Brain microvascular endothelial cell (primary cell): Measurements from ENCODE around the gene HEBP1.

ENCODE experiments used
- DNase-seq: peaks from one replicate; pipeline ENCODE4 v3.0.0-alpha.2; 2020
- H3K27ac ChIP-seq: fragments of 250-450 bp; sonication (Bioruptor Pico); 2 replicates; pipeline ENCODE4 v1.5.1; 2020; ENCODE audit warnings: mild to moderate bottlenecking, moderate library complexity
- H3K27me3 ChIP-seq: fragments of 250-450 bp; sonication (Bioruptor Pico); replicated peaks from 2 replicates; pipeline ENCODE4 v1.5.1; 2020; ENCODE audit warnings: mild to moderate bottlenecking
- H3K36me3 ChIP-seq: fragments of 250-450 bp; sonication (Bioruptor Pico); replicated peaks from 2 replicates; pipeline ENCODE4 v1.5.1; 2020; ENCODE audit warnings: mild to moderate bottlenecking
- H3K4me3 ChIP-seq: 2 replicates; pipeline ENCODE4 v1.5.1; 2011; ENCODE audit warnings: low read depth, mild to moderate bottlenecking, control low read depth, low read length, moderate library complexity
- in situ Hi-C: cut with HindIII; loops from 2 replicates; pipeline ENCODE4 v1.10.0; 2017; ENCODE audit warnings: low sequenced_read_pairs, low pct_ligation_motif_present
- TF ChIP-seq, protein P1 (sequence below): IDR thresholded peaks from 2 replicates; pipeline ENCODE4 v1.5.1; 2011; ENCODE audit warnings: low read depth, mild to moderate bottlenecking, moderate library complexity, low read length, control low read depth, inconsistent platforms; ENCODE audit errors: missing control alignments

HEBP1 gene

DNA sequence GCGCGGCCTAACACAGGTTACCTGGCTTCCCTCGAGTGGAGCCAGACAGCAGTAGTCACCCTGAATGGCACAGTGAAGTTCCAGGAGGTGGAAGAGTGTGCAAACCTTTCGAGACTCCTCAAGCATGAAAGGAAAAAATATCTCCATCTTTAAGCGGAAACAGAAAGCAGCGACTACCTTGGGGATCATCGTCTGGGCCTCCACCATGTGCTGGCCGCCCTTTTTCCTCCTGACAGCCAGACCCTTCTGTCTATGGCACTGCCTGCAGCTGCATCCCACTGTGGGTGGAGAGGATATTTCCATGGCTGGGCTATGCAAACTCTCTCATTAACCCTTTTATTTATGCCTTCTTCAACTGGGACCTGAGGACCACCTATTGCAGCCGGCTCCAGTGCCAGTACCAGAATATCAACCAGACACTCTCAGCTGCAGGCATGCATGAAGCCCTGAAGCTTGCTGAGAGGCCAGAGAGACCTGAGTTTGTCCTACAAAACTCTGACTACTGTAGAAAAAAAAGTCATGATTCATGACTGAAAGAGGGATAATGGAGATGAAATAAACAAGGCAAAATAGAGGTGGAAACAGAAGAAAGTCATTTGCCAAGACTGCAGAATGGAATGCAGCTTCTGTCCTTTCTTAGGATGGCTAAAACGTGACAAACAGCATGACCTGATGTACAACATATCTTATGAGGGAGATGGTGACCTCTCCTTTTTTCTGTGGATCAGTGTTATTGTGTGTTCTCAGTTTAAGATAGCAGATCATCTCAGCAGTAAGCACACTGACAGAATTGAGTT lies 2.4 kb upstream of the HEBP1 start:
- no peak for DNase-seq
- H3K36me3 ChIP-seq, result no peaks in the 10 kb centered on the region
- H3K27ac ChIP-seq, result no peak overlapping the region
- TF ChIP-seq, protein P1, sequence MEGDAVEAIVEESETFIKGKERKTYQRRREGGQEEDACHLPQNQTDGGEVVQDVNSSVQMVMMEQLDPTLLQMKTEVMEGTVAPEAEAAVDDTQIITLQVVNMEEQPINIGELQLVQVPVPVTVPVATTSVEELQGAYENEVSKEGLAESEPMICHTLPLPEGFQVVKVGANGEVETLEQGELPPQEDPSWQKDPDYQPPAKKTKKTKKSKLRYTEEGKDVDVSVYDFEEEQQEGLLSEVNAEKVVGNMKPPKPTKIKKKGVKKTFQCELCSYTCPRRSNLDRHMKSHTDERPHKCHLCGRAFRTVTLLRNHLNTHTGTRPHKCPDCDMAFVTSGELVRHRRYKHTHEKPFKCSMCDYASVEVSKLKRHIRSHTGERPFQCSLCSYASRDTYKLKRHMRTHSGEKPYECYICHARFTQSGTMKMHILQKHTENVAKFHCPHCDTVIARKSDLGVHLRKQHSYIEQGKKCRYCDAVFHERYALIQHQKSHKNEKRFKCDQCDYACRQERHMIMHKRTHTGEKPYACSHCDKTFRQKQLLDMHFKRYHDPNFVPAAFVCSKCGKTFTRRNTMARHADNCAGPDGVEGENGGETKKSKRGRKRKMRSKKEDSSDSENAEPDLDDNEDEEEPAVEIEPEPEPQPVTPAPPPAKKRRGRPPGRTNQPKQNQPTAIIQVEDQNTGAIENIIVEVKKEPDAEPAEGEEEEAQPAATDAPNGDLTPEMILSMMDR, result no peak
- H3K27me3 ChIP-seq, result no peaks in the 10 kb centered on the region
- in situ Hi-C loops, result no loop called here
- no peak overlapping the region for H3K4me3 ChIP-seq

DNA sequence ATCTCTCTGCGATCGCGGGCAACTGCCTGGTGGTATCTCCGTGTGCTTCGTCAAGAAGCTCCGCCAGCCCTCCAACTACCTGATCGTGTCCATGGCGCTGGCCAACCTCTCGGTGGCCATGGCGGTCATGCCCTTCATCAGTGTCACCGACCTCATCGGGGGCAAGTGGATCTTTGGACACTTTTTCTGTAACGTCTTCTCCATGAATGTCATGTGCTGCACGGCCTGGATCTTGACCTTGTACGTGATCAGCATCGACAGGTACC lies 1.6 kb upstream of the HEBP1 start:
- Histone ChIP-seq H3K36me3 (no peaks in the 10 kb centered on the region), H3K4me3 (peak overlapping the region; percentile 88), H3K27ac (no peak overlapping the region), H3K27me3 (no peaks in the 10 kb centered on the region)
- TF ChIP-seq, protein P1, result no peak
- in situ Hi-C loops, result no loop called here
- no peak for DNase-seq

DNA sequence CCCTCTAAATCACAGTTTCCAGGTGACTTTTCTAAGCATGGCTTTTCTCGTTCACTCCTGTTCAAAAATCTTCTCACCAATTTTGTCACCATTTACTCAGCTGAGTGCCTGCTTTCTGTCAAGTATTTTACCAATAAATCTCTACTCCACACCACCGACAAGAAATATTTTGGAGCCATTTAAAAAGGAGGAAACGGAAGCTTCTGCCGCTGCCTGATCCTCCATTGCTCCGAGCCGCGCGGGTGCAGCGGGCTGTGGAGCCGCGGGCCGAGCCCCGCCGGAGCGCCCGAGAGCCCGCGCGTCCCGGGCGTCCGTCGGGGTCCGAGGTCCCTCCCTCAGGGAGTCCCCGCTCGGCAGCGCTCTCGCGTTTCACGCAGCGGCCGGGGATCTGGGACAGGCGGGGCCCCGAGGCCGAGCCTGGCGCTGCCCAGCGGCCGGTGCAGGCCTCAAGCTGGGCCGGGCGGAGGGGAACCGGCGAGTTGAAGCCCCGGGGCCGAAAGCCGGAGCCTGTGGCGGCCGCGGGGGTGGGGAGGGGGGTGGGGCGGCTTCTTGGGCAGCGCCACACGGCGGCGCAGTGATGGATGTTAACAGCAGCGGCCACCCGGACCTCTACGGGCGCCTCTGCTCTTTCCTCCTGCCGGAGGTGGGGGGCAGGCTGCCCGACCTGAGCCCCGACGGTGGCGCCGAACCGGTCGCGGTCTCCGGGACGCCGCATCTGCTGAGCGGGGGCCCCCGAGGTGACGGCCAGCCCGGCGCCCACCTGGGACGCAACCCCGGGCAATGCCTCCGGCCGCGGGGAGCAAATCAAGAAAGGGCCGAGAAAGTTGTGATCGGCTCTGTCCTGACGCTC lies 1.1 kb upstream of the HEBP1 start:
- in situ Hi-C loops, result no loop called here
- peak overlapping the region; percentile 49 for H3K27ac ChIP-seq
- peak overlapping the region; percentile 88 for H3K4me3 ChIP-seq
- TF ChIP-seq, protein P1, result peak; percentile 55
- H3K27me3 ChIP-seq, result no peaks in the 10 kb centered on the region
- DNase-seq, result no peak
- no peaks in the 10 kb centered on the region for H3K36me3 ChIP-seq

DNA sequence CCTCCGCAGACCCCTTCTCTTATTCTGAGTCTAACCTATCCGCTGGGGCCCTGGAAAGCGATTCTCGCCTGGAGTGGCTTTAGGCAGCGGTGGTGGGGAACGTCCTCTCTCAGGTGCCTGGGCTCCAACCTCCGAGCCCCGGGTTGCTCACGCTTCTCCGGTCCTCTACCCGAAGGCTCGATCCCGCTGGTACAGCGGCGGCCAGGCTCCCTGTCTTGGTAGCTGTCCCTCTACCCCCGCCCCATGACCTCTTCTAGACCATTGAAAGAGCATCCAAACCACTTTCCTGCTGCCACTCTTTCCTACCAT lies 505 bp upstream of the HEBP1 start:
- H3K27ac ChIP-seq, result peak overlapping the region; percentile 49
- H3K27me3 ChIP-seq, result no peaks in the 10 kb centered on the region
- H3K4me3 ChIP-seq, result peak overlapping the region; percentile 88
- TF ChIP-seq, protein P1, result no peak
- in situ Hi-C loops, result no loop called here
- no peak for DNase-seq
- no peaks in the 10 kb centered on the region for H3K36me3 ChIP-seq

DNA sequence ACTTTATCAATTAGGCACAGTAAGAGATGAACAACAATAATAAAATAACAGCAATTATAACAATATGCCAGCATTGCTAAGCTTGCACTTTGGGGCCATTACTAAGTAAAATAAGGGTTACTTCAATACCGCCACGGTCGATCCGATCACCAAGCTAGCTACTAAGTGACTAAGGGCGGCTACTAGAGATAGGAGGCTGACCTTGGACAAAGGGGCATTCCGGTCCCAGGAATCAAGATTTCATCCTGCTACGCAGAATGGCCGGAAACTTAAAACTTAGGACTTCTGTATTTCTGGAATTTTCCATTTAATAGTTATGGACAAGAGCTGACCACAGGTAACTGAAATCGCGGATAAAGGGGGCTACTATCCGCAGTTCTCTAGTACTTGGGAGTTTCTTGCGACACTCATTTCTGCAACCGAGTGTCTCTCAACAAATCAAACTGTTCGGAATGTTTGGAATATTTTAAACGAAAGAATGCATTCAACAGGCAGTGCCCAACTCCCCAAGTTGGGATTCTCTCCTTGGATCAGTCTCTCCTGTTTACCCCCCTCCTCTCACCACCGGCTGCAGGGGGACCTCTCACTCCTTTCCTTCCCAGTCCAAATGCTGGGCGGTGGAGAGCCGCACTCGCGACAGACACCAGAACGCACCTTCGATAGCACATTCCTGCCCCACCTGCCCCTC lies 650 bp downstream of the HEBP1 start:
- H3K36me3 ChIP-seq, result no peaks in the 10 kb centered on the region
- DNase-seq, result no peak
- peak overlapping the region; percentile 88 for H3K4me3 ChIP-seq
- no peaks in the 10 kb centered on the region for H3K27me3 ChIP-seq
- TF ChIP-seq, protein P1, result no peak
- in situ Hi-C loops, result loop anchor here (25.0 kb wide), 1 partner anchor 213 kb away; no protein-coding TSS in a partner anchor
- H3K27ac ChIP-seq, result peak overlapping the region; percentile 34
